Lower leg skin (tissue), 4 donors: ENCODE results near the gene MITF. TPM values are rescaled to one million over a fixed set of nuclear protein-coding genes. Genes with fewer than 3 reads are reported as not detected.

Experiments used
- DNase-seq, 2 donors: peaks; one replicate each; pipeline ENCODE4 v3.0.0-alpha.2; 2019; ENCODE audit warnings: low spot score in 2 of 2
- H3K4me3 ChIP-seq: fragments of 200-600 bp; sonication (generic); 2 replicates; pipeline ENCODE4 v1.5.1; 2017; ENCODE audit warnings: mild to moderate bottlenecking, low read depth; ENCODE audit not compliant: poor library complexity, severe bottlenecking
- POLR2A ChIP-seq, 2 donors: fragments of 450-650 bp; IDR thresholded peaks; one replicate each; pipeline ENCODE4 v1.6.1; 2016 to 2017; ENCODE audit warnings: antibody characterized with exemption in 2 of 2, mild to moderate bottlenecking in 1 of 2, moderate library complexity in 1 of 2
- WGBS, 2 donors: methylation state at CpG; one replicate each; pipeline ENCODE4 v1.1.5; 2018; 5-methylcytosine and 5-hydroxymethylcytosine counted together
- intact Hi-C: fragments of 100-400 bp; cut with DNase I; formaldehyde crosslinking; loops from one replicate; pipeline ENCODE4 v1.15.0; 2023; ENCODE audit warnings: low total_unique reads
- total RNA-seq, 4 donors: library from RNA; depleted of rRNA; stranded (reverse); fragments of >200 nt; gene quantifications; one replicate each; pipeline ENCODE4 v1.1.0, GENCODE V29; 2016
- TF ChIP-seq, protein P1 (sequence below), 3 donors: fragments of 450-650 bp; IDR thresholded peaks; one replicate each; pipeline ENCODE4 v1.5.1; 2016; ENCODE audit warnings: antibody characterized with exemption in 3 of 3, mild to moderate bottlenecking in 3 of 3, moderate library complexity in 2 of 3

Gene MITF
- total RNA-seq, 4 donors from 2014 or later = 12.9 to 22.9 (median 17.1) TPM

DNA sequence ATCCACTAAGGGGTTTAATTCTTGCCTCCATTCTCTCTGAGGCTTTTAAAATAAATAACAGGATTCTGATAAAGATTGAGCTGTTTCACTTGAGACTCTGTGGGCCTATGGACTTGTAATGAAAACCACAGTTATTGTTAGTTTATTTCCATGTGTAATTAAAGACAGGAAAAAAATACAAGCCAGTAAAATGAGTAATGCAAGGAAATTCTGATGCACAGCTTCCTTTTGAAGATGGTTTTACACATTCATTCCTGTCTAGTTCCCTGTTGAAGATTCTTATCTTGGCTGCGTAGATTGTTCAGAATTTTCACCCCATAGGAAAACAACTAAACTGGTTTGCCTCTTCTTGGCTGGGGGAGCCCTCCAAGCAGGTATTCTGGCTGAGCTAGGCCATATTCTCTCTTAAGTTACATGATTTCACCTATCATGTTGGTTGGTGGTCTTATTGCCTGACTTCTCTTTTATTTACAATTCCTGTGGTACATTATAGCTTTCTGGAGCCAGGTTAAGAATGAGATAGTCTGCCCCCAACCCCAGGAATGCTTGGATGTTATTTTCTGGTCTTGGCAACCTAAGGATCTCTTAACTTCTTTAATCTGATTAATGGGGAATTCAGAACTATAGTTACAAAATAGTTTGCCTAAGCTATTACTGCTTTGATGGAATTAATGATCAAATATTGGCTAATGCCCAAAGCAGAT lies 67.6 kb downstream of the MITF start:
- WGBS, 2 donors = 34 to 42% methylated on average over 1 of the region's 1 CpG
- TF ChIP-seq, protein P1, sequence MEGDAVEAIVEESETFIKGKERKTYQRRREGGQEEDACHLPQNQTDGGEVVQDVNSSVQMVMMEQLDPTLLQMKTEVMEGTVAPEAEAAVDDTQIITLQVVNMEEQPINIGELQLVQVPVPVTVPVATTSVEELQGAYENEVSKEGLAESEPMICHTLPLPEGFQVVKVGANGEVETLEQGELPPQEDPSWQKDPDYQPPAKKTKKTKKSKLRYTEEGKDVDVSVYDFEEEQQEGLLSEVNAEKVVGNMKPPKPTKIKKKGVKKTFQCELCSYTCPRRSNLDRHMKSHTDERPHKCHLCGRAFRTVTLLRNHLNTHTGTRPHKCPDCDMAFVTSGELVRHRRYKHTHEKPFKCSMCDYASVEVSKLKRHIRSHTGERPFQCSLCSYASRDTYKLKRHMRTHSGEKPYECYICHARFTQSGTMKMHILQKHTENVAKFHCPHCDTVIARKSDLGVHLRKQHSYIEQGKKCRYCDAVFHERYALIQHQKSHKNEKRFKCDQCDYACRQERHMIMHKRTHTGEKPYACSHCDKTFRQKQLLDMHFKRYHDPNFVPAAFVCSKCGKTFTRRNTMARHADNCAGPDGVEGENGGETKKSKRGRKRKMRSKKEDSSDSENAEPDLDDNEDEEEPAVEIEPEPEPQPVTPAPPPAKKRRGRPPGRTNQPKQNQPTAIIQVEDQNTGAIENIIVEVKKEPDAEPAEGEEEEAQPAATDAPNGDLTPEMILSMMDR (IDR thresholded peaks at IDR 0.05) = no peak
- TF ChIP-seq POLR2A (IDR thresholded peaks at IDR 0.05) = no peak
- intact Hi-C loops = no loop called here
- no peak for DNase-seq
- H3K4me3 ChIP-seq = no peak overlapping the region

DNA sequence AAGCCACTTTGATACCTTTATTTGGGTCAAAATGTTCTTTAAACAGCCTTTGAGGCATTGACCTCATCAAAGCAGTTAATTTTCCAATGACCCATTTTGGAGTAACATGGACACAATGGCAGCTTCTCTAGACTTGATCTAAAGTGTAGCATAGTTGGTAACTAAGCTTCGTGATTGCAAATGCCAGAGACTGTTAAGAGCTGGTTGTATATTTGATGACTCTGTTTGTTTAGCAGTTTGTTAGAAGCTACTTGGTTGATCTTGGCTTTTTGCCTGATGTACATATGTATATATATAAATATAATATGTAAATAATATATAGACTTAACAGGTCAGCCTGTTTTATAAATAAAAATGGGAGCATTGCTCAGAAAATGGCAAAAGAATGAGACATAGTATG lies 68.4 kb downstream of the MITF start:
- DNase-seq = no peak
- TF ChIP-seq, protein P1 (IDR thresholded peaks at IDR 0.05) = no peak
- TF ChIP-seq POLR2A (IDR thresholded peaks at IDR 0.05) = no peak
- WGBS, 2 donors = 81 to 95% methylated on average over 1 of the region's 1 CpG
- intact Hi-C loops = no loop called here
- H3K4me3 ChIP-seq = no peak overlapping the region

DNA sequence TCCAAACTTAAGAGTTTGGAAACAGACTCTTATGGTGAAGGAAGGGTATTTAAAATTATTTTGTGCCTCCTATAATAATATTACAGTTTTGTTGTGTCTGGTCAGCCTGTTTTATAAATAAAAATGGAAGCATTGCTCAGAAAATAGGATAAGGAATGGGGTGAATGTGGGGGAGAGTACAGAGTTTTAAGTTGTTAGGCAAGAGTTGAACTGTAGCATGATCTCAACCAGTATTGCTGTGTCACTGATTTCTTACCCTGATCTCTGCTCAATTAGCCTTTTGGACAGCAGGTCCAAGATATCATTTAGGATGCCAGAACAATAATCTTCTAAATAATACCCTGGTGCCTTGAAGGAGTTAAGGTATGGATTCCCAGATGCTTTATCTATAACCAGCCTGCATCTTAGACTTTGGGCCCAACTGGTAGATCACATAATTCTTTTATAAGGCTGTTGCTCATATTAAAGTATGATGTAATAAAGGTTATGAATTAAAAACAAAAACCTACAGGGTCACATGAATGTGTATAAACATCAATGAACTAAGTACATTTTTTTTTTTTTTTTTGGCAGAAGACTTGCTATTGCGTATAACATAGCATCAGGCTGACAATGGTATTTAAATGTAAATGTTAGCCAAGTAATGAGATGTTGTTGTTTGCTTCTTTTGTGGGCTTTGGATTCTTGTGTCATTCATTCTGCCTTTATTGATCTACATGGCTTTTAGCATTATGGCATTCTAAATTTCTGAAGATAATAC lies 70.0 kb downstream of the MITF start:
- WGBS, 2 donors = 58 to 74% methylated on average over 1 of the region's 1 CpG
- DNase-seq = no peak
- H3K4me3 ChIP-seq = no peak overlapping the region
- intact Hi-C loops = no loop called here
- TF ChIP-seq POLR2A (IDR thresholded peaks at IDR 0.05) = no peak
- TF ChIP-seq, protein P1 (IDR thresholded peaks at IDR 0.05) = no peak

DNA sequence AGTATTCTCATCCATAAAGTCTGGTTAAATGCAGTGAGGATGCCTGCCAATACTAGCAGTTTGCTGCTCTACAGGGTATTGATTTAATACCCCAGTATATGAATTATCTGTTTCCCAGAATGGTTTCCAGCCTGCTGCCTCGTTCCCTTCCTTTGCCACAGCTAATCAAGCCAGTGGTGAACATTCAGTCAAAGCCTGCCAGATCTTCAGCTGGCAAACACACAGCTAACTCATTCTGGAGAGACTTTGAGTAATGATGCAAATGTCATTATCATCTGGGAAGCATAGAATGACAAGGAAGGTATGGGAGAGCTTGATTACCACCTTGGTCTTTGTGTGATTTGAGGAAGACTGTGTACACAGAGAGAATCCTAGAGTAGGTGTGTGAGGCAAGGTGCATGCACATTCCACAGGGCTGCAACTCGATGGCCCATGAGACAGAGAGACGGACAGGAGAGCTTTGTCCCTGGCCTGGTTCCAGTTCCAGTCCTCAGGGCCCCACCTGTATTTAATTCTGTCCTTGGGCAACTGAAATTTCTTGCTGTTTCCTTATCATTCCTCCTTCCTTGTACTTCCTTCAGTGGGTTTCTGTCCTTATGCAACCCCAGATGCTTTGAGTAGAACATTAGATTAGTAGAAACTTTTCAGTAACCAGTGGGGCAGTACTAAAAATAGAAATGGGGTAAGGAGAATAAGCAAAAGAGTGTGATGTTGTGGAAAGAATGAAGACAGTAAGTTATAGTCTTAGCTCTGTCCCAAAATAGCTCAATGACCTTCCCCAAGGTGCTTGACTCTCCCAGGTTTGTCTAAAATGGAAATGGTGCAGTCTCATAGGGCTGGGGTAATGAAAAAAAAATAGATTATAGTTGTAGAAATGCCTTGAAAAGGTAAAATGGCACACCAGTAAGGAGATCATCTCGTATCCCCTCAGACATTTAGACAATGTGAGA lies 72.5 kb downstream of the MITF start:
- intact Hi-C loops = no loop called here
- DNase-seq = no peak
- no peak for TF ChIP-seq POLR2A (IDR thresholded peaks at IDR 0.05)
- TF ChIP-seq, protein P1 (IDR thresholded peaks at IDR 0.05) = no peak
- 69 to 73% methylated on average over 4 of the region's 4 CpGs for WGBS, 2 donors
- H3K4me3 ChIP-seq = no peak overlapping the region

DNA sequence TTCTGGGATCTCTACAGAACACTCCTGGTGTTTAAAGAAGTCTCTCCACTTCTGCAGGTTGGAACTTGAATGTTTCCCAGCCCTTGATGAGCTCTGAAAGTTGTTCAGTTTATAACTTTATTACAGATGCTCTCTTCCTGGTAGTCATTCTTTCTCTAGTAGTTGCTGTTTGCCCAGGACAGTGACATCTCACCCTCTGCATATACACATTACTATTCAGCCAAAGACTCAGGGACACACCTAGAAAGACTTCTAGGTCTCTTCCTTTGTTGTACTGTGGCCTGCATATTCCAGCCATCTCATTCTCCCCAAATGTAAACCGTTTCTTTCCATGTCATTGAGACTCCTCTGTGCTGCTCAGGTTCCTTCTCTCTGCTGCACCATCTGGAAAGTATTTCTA lies 76.7 kb downstream of the MITF start:
- no peak for TF ChIP-seq POLR2A (IDR thresholded peaks at IDR 0.05)
- TF ChIP-seq, protein P1 (IDR thresholded peaks at IDR 0.05) = no peak
- 57 to 60% methylated on average over 1 of the region's 1 CpG for WGBS, 2 donors
- intact Hi-C loops = no loop called here
- H3K4me3 ChIP-seq = no peak overlapping the region
- no peak for DNase-seq
